PC-3 (cell line): ENCODE results near the gene COL7A1. TPM values are rescaled to one million over a fixed set of nuclear protein-coding genes. Genes with fewer than 3 reads are reported as not detected.
A peak's percentile ranks its signal among the peaks of the same experiment; 100 is the strongest.

Experiments
- ATAC-seq: fragments of 200-7000 bp; cut with Tn5 transposase; 2 replicates; pipeline ENCODE4 v1.9.1; 2020; ENCODE audit warnings: mild to moderate bottlenecking, moderate library complexity
- BruUV-seq: library from RNA; stranded (reverse); fragments of 400-500 nt; replicated peaks from 2 replicates; lab custom pipeline; 2021; lab: Mats Ljungman, UMichigan
- CTCF ChIA-PET: fragments of 300-600 bp; sonication (Branson Sonifier 250); formaldehyde crosslinking; loops from one replicate; lab custom pipeline; 2022; ENCODE audit warnings: antibody characterized with exemption; lab: Charles Lee
- POLR2A ChIA-PET: fragments of 300-600 bp; sonication (Branson Sonifier 250); formaldehyde crosslinking; loops from one replicate; lab custom pipeline; 2022; ENCODE audit warnings: antibody characterized with exemption; ENCODE audit not compliant: unreplicated experiment; lab: Charles Lee
- DNase-seq: peaks from one replicate; pipeline ENCODE4 v3.0.0-alpha.2; 2015
- H2AFZ ChIP-seq: fragments of 300-600 bp; sonication (generic); 2 replicates; pipeline ENCODE4 v1.6.0; 2016; ENCODE audit warnings: antibody characterized with exemption, low read length
- H3F3A ChIP-seq: fragments of 300-600 bp; sonication (generic); one replicate; pipeline ENCODE4 v1.6.0; 2017; ENCODE audit warnings: antibody characterized with exemption, low read length, control low read depth, mild to moderate bottlenecking; ENCODE audit not compliant: unreplicated experiment
- H3K27ac ChIP-seq: fragments of 300-600 bp; sonication (generic); 2 replicates; pipeline ENCODE4 v1.5.1; 2016; ENCODE audit warnings: mild to moderate bottlenecking, low read length
- H3K27me3 ChIP-seq: fragments of 300-600 bp; sonication (generic); 2 replicates; pipeline ENCODE4 v1.6.1; 2016; ENCODE audit warnings: low read length, mixed read lengths
- H3K36me3 ChIP-seq: fragments of 300-600 bp; sonication (generic); 2 replicates; pipeline ENCODE4 v1.6.1; 2016; ENCODE audit warnings: low read depth, mixed run types, low read length, mixed read lengths
- H3K4me1 ChIP-seq: fragments of 300-600 bp; sonication (generic); 2 replicates; pipeline ENCODE4 v1.5.1; 2016; ENCODE audit warnings: low read length; ENCODE audit not compliant: insufficient read depth
- H3K4me2 ChIP-seq: fragments of 300-600 bp; sonication (generic); 2 replicates; pipeline ENCODE4 v1.6.0; 2016; ENCODE audit warnings: low read length
- H3K4me3 ChIP-seq: fragments of 300-600 bp; sonication (generic); 2 replicates; pipeline ENCODE4 v1.5.1; 2016; ENCODE audit warnings: mild to moderate bottlenecking, low read length, mixed read lengths
- H3K79me2 ChIP-seq: fragments of 300-600 bp; sonication (generic); 2 replicates; pipeline ENCODE4 v1.6.1; 2017; ENCODE audit warnings: low read length, mixed read lengths
- H3K9ac ChIP-seq: fragments of 300-600 bp; sonication (generic); 2 replicates; pipeline ENCODE4 v1.6.0; 2016; ENCODE audit warnings: mild to moderate bottlenecking, low read length
- H3K9me2 ChIP-seq: fragments of 300-600 bp; sonication (generic); replicated peaks from 2 replicates; pipeline ENCODE4 v1.6.1; 2016; ENCODE audit warnings: mixed run types, low read length, mixed read lengths
- H3K9me3 ChIP-seq: fragments of 300-600 bp; sonication (generic); 2 replicates; pipeline ENCODE4 v1.6.1; 2016; ENCODE audit warnings: low read length, mixed read lengths
- H4K20me1 ChIP-seq: fragments of 300-600 bp; sonication (generic); 2 replicates; pipeline ENCODE4 v1.6.1; 2016; ENCODE audit warnings: low read length, mixed read lengths
- CTCF ChIP-seq: fragments of 300-600 bp; sonication (generic); conservative IDR thresholded peaks from 2 replicates; pipeline ENCODE4 v1.5.1; 2017; ENCODE audit warnings: antibody characterized with exemption, low read depth, mild to moderate bottlenecking, low read length
- EZH2 ChIP-seq: fragments of 300-600 bp; sonication (generic); IDR thresholded peaks from one replicate; pipeline ENCODE4 v1.6.1; 2017; ENCODE audit warnings: antibody characterized with exemption, mild to moderate bottlenecking, low read length; ENCODE audit not compliant: unreplicated experiment
- EZH2phosphoT487 ChIP-seq: fragments of 300-600 bp; sonication (generic); IDR thresholded peaks from 2 replicates; pipeline ENCODE4 v1.6.1; 2018; ENCODE audit warnings: mild to moderate bottlenecking, antibody characterized with exemption, low read length, borderline replicate concordance
- intact Hi-C: fragments of 100-400 bp; cut with micrococcal nuclease; formaldehyde crosslinking; loops from 2 replicates; pipeline ENCODE4 v1.9.0; 2023
- total RNA-seq: library from RNA; depleted of rRNA; stranded (reverse); fragments of >200 nt; gene quantifications from 2 replicates; pipeline ENCODE4 v1.2.3, GENCODE V29; 2014

The COL7A1 gene
- total RNA-seq, 1 experiment from 2014 or later, result 7.9 TPM

- Histone ChIP-seq H3K36me3 (no peaks in the 10 kb centered on the region), H2AFZ (no peak overlapping the region), H3K27me3 (no peaks in the 10 kb centered on the region), H3K9ac (no peak overlapping the region), H3K9me2 (no peaks in the 10 kb centered on the region), H3F3A (no peaks in the 10 kb centered on the region), H3K4me1 (peaks cover 38% of the 10 kb centered on the region), H3K27ac (peak overlapping the region; percentile 45), H4K20me1 (no peaks in the 10 kb centered on the region), H3K79me2 (no peaks in the 10 kb centered on the region), H3K4me2 (no peak overlapping the region), H3K9me3 (no peaks in the 10 kb centered on the region), H3K4me3 (no peak overlapping the region)
- intact Hi-C loops, result no loop called here
- no peak for TF ChIP-seq EZH2
- TF ChIP-seq EZH2phosphoT487, result no peak
- TF ChIP-seq CTCF, result no peak
- ChIA-PET CTCF (no interaction called here), POLR2A (no interaction called here)
- no TSS peak for BruUV-seq
- ATAC-seq (no peak), DNase-seq (no peak)
These were observed 28.7 kb downstream of the COL7A1 start for GRCh38 chr3:48566401-48566760.

GRCh38 chr3:48565591-48566400, 29.3 kb downstream of the COL7A1 start:
- no peaks in the 10 kb centered on the region for H3K79me2 ChIP-seq
- H3K9me2 ChIP-seq, result no peaks in the 10 kb centered on the region
- H3K27me3 ChIP-seq, result no peaks in the 10 kb centered on the region
- H3K9ac ChIP-seq, result peak overlapping the region; percentile 2; the same call in 1 of the 2 replicates
- H4K20me1 ChIP-seq, result no peaks in the 10 kb centered on the region
- no peaks in the 10 kb centered on the region for H3K9me3 ChIP-seq
- H3K4me3 ChIP-seq, result no peak overlapping the region
- no peaks in the 10 kb centered on the region for H3K36me3 ChIP-seq
- H2AFZ ChIP-seq, result no peak overlapping the region
- no TSS peak for BruUV-seq
- H3F3A ChIP-seq, result no peaks in the 10 kb centered on the region
- DNase-seq (peak; percentile 85), ATAC-seq (peak; percentile 81)
- TF ChIP-seq EZH2 (no peak), EZH2phosphoT487 (no peak), CTCF (no peak)
- H3K4me2 ChIP-seq, result peak overlapping the region; percentile 27
- peak overlapping the region; percentile 51 for H3K27ac ChIP-seq
- CTCF ChIA-PET, result no interaction called here
- H3K4me1 ChIP-seq, result peaks cover 38% of the 10 kb centered on the region
- POLR2A ChIA-PET, result no interaction called here
- intact Hi-C loops, result no loop called here

- no peaks in the 10 kb centered on the region for H3K9me2 ChIP-seq
- H3K9me3 ChIP-seq, result no peaks in the 10 kb centered on the region
- no peak overlapping the region for H3K4me2 ChIP-seq
- no peaks in the 10 kb centered on the region for H3K27me3 ChIP-seq
- no peak for TF ChIP-seq CTCF
- TF ChIP-seq EZH2phosphoT487, result no peak
- no peak for TF ChIP-seq EZH2
- H3K4me1 ChIP-seq, result peaks cover 38% of the 10 kb centered on the region
- ChIA-PET CTCF (no interaction called here), POLR2A (no interaction called here)
- intact Hi-C loops, result no loop called here
- no peak for ATAC-seq
- no peak overlapping the region for H2AFZ ChIP-seq
- H4K20me1 ChIP-seq, result no peaks in the 10 kb centered on the region
- no peaks in the 10 kb centered on the region for H3K79me2 ChIP-seq
- H3K4me3 ChIP-seq, result no peak overlapping the region
- no TSS peak for BruUV-seq
- H3F3A ChIP-seq, result no peaks in the 10 kb centered on the region
- H3K27ac ChIP-seq, result peak overlapping the region; percentile 51
- DNase-seq, result no peak
- H3K9ac ChIP-seq, result no peak overlapping the region
- no peaks in the 10 kb centered on the region for H3K36me3 ChIP-seq
These were observed 29.9 kb downstream of the COL7A1 start for GRCh38 chr3:48565186-48565585.
